GM12891 (cell line): Measurements from ENCODE around the gene SRP68.
A peak's percentile ranks its signal among the peaks of the same experiment; 100 is the strongest.

Experiments used
- DNase-seq: peaks from one replicate; pipeline ENCODE4 v3.0.0; 2011; ENCODE audit warnings: low spot score; ENCODE audit not compliant: insufficient read length
- FAIRE-seq: peaks from 2 replicates; lab custom pipeline; 2011; peaks lifted over from hg19 to GRCh38; lab: Jason Lieb, UNC
- PAX5 ChIP-seq: IDR thresholded peaks from 2 replicates; pipeline ENCODE4 v1.6.1; 2011; ENCODE audit warnings: low read length, moderate library complexity, mild to moderate bottlenecking; ENCODE audit not compliant: insufficient read depth, severe bottlenecking
- POLR2A ChIP-seq: IDR thresholded peaks from 2 replicates; pipeline ENCODE4 v1.6.1; 2011; ENCODE audit warnings: low read depth, low read length, control low read depth
- POLR2AphosphoS5 ChIP-seq: IDR thresholded peaks from 2 replicates; pipeline ENCODE4 v1.6.1; 2011; ENCODE audit warnings: low read depth, low read length, control low read depth
- POU2F2 ChIP-seq: IDR thresholded peaks from 2 replicates; pipeline ENCODE4 v1.6.1; 2011; ENCODE audit warnings: low read depth, mild to moderate bottlenecking, control low read depth, low read length, moderate library complexity
- SPI1 ChIP-seq: IDR thresholded peaks from 2 replicates; pipeline ENCODE4 v1.6.1; 2011; ENCODE audit warnings: low read depth, low read length, control low read depth
- TAF1 ChIP-seq: IDR thresholded peaks from 2 replicates; pipeline ENCODE4 v1.6.1; 2011; ENCODE audit warnings: low read depth, low read length, control low read depth

The SRP68 gene

DNA sequence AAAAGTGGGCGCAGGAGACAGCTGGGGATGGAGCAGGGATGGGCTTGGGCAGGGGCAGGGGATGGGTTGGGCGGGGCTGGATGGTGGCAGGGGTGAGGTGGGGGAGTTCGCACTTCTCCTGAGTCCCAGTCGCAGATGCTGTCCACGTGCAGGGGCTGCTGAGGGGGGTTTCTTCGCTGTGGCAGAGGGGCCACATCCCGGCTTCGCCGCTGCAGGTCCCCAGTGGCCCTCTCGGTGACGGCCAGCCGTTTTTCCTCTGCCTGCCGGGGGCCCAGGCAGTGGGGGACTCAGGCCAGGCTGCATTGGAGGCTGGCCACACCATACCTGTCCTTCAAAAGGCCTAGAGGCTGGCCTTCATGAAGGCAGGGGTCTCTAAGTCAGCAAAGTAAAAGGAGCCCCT is 53.5 kb downstream of the SRP68 start:
- DNase-seq = no peak
- TF ChIP-seq POU2F2 = no peak
- no peak for TF ChIP-seq PAX5
- no peak for TF ChIP-seq POLR2A
- TF ChIP-seq TAF1 = no peak
- TF ChIP-seq POLR2AphosphoS5 = no peak
- TF ChIP-seq SPI1 = no peak
- no peak for FAIRE-seq

- no peak for FAIRE-seq
- no peak for TF ChIP-seq PAX5
- no peak for TF ChIP-seq SPI1
- TF ChIP-seq POU2F2 = no peak
- TF ChIP-seq POLR2AphosphoS5 = no peak
- no peak for TF ChIP-seq POLR2A
- no peak for TF ChIP-seq TAF1
- no peak for DNase-seq
These were observed 54.0 kb downstream of the SRP68 start for GRCh38 chr17:76018340-76018680.

GRCh38 chr17:76017481-76018339 is 54.6 kb downstream of the SRP68 start:
- TF ChIP-seq POLR2A (no peak), TAF1 (no peak), PAX5 (no peak), POU2F2 (no peak), SPI1 (no peak), POLR2AphosphoS5 (no peak)
- FAIRE-seq = no peak
- no peak for DNase-seq

DNA sequence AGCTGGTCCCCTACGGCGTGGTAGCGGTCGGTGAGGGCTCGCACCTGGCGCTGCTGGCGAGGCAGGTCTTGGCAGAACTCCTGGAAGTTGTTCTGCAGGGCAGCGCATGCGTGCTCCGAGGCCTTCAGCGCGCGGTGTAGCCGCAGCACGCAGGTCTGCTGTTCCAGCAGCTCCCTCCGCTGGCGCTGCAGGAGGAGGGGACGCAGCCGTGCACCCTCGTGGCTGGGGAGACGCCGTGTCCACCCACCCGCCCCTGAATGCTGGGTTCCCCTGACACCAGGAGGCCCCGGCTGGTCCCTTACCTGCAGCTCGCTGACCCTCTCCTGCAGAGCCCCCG is 57.4 kb downstream of the SRP68 start:
- DNase-seq (no peak), FAIRE-seq (no peak)
- TF ChIP-seq SPI1 = no peak
- no peak for TF ChIP-seq POLR2A
- TF ChIP-seq TAF1 = no peak
- TF ChIP-seq PAX5 = no peak
- TF ChIP-seq POU2F2 = no peak
- no peak for TF ChIP-seq POLR2AphosphoS5

GRCh38 chr17:76014100-76014924 is 58.0 kb downstream of the SRP68 start:
- TF ChIP-seq POLR2A (no peak), TAF1 (no peak), PAX5 (no peak), POLR2AphosphoS5 (no peak), SPI1 (no peak), POU2F2 (no peak)
- FAIRE-seq (peak; percentile 92), DNase-seq (peak; percentile 98)

DNA sequence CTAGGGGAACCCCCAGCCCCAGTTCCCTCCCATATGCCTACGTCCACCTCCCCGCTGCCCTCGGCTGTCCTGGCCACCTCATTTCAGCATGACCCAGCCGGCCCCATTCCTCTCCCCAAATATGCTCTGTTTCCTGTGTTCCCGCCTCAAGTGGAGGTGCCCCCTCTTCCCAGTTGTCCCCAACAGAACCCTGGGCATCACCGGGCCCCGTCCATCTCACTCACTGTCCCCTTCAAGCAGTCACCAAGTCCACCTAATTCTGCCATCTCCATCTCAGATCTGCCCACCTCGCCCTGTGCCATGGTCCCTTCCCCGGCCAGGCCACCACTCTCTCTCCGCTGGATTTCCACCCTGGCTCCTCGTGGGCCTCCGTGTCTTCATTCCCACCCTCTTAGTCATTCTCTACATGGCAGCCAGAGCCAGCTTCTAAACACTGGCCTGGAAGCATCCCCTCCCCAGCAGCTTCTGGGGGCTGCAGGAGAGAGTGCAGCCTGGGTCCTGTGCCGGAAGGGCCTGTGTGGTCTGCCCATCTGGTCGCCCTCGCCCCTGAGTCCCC is 58.9 kb downstream of the SRP68 start:
- TF ChIP-seq POLR2A = no peak
- TF ChIP-seq POU2F2 = no peak
- no peak for TF ChIP-seq TAF1
- no peak for TF ChIP-seq PAX5
- TF ChIP-seq POLR2AphosphoS5 = no peak
- no peak for TF ChIP-seq SPI1
- no peak for FAIRE-seq
- DNase-seq = no peak

- no peak for TF ChIP-seq POU2F2
- no peak for TF ChIP-seq POLR2AphosphoS5
- no peak for TF ChIP-seq TAF1
- no peak for TF ChIP-seq POLR2A
- TF ChIP-seq PAX5 = no peak
- no peak for TF ChIP-seq SPI1
- no peak for DNase-seq
- FAIRE-seq = no peak
These were observed 60.4 kb downstream of the SRP68 start for GRCh38 chr17:76011951-76012350.

GRCh38 chr17:76009969-76010661 is 62.2 kb downstream of the SRP68 start:
- no peak for TF ChIP-seq POU2F2
- no peak for TF ChIP-seq POLR2A
- TF ChIP-seq POLR2AphosphoS5 = no peak
- no peak for TF ChIP-seq SPI1
- TF ChIP-seq PAX5 = no peak
- TF ChIP-seq TAF1 = no peak
- no peak for FAIRE-seq
- no peak for DNase-seq
